ENCODE data around the gene USHBP1. TPM values are rescaled to one million over a fixed set of nuclear protein-coding genes. Genes with fewer than 3 reads are reported as not detected.

USHBP1 gene, protein sequence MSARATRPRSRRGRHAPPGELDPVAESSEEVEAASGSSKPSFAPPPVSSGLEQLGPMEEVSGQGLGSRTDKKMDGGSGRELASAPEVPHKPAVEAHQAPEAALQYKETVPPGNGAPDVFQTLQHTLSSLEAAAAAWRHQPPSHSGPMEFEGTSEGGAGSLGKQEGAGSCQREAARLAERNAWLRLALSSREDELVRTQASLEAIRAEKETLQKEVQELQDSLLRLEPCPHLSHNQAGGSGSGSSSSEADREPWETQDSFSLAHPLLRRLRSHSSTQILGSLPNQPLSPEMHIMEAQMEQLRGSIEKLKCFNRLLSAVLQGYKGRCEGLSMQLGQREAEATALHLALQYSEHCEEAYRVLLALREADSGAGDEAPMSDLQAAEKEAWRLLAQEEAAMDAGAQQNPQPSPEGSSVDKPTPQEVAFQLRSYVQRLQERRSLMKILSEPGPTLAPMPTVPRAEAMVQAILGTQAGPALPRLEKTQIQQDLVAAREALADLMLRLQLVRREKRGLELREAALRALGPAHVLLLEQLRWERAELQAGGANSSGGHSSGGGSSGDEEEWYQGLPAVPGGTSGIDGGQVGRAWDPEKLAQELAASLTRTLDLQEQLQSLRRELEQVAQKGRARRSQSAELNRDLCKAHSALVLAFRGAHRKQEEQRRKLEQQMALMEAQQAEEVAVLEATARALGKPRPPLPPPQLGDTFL
- 1 to 10 TPM; 3.5 to 8.4 TPM for total RNA-seq

DNA sequence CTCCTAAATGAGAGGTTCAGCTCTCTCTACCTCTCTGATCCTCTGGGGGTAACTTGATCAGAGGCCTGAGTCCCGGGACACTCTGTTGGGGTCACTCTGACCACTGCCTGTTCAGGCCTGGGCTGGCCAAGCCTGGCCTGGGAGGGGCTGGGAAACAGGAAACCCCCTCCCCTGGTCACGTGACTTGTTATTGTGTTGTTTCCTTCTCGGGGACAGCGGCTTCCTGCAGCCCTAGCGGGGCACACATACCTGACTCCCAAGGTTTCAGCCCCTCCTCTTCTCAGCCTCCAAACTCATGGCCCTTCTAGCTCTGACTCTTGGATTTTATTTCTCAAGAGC lies at the start of gene USHBP1:
Gene USHBP1 (minus strand): TSS at position 105 of the 339 bp plus-strand sequence. CDS start 446 bp downstream, outside the sequence.
- DNase-seq (ENCODE audit: low spot score): no peak
- WGBS: 35% methylated on average over 5 of the region's 5 CpGs
- Histone ChIP-seq H3K4me3 (no peak within 1 kb of the TSS), H3K27me3 (replicated peaks; ENCODE audit: insufficient read depth) (no peaks in the 10 kb centered on the region), H3K36me3 (no peaks in the 10 kb centered on the region), H3K9me3 (no peaks in the 10 kb centered on the region), H3K4me1 (replicated peaks) (no peaks in the 10 kb centered on the region), H3K27ac (peak within 1 kb of the TSS in 1 of 2 donors; percentile 8)
- intact Hi-C loops (cut with DNase I): no loop called here
- TF ChIP-seq POLR2A (IDR thresholded peaks at IDR 0.05): no peak
- TF ChIP-seq POLR2AphosphoS5 (IDR thresholded peaks at IDR 0.05): peak; percentile 26
- TF ChIP-seq, protein P1, sequence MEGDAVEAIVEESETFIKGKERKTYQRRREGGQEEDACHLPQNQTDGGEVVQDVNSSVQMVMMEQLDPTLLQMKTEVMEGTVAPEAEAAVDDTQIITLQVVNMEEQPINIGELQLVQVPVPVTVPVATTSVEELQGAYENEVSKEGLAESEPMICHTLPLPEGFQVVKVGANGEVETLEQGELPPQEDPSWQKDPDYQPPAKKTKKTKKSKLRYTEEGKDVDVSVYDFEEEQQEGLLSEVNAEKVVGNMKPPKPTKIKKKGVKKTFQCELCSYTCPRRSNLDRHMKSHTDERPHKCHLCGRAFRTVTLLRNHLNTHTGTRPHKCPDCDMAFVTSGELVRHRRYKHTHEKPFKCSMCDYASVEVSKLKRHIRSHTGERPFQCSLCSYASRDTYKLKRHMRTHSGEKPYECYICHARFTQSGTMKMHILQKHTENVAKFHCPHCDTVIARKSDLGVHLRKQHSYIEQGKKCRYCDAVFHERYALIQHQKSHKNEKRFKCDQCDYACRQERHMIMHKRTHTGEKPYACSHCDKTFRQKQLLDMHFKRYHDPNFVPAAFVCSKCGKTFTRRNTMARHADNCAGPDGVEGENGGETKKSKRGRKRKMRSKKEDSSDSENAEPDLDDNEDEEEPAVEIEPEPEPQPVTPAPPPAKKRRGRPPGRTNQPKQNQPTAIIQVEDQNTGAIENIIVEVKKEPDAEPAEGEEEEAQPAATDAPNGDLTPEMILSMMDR (IDR thresholded peaks at IDR 0.05): no peak

DNA sequence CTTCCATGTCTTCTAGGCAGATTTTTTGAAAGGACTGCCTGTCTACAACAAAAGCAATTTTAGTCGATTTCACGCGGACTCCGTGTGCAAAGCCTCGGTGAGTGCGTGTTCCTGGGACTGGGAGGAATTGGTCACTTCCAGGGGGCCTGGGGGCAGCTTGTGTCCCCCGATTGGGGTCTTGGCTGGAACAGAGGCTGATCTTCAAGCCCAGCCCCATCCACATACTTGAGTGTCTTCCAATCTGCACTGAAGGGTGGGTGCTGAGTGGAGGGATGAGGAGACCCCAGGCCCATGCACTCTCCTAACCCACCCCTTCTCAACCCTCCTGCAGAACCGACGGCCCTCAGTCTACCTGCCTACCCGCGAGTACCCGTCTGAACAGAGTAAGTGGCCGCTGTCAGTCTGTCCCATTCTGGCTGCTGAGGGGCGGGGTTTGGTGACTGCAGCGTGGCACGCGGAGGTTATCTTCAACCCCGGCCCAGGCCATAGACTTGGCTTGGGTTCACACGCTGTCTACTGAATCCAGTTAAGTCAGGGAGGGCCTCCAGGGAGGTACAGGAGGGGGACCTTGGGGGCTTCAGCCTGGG lies 49.6 kb upstream of the USHBP1 start:
- TF ChIP-seq POLR2A (IDR thresholded peaks at IDR 0.05) (no peak), POLR2AphosphoS5 (IDR thresholded peaks at IDR 0.05) (no peak)
- TF ChIP-seq, protein P1 (IDR thresholded peaks at IDR 0.05): no peak

DNA sequence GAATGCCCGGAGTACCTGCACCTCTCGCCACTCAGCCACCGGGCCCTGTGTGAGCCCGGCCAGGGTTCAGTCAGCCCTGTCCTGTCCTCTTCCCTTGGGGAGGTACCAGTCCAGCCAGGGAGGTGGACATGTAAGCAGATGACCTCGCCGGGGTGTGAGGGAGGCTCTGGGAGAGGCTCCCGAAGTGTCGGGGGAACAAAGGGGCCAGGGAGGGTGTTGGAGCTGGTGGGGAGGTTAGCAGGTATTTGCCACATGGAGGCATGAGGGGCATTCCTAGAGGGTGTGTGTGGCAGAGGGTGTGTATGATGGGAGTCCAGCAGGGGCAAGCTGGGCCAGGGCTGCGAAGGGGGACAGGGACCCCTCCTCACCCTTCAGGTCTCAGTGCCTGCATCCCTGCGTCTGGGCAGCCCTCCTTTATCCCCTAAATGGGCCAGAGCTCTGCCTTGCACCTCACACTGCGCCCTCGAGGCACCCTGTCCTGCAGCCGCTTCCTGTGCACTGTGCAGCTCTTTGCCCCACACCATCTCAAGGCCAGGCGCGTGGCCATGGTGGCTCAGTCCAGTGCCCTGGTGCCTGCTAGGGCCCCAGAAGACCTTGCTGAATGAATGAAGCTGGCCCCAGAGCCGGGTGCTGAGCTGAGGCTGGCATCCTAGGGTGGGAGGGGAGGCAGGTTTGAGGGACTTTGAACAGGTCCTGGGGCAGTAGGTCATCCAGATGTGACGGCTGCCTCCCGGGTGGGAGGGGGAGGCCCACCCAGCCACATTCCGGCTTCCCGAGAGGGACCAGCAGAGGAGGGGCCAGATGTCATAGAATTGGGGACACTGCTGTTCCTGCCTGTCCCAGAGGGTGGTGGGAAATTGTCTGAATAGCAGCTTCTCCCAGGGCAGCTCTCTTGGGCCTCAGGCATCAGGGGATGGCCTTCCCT lies 47.9 kb upstream of the USHBP1 start:
- WGBS: 80% methylated on average over 18 of the region's 20 CpGs
- intact Hi-C loops (cut with DNase I): no loop called here

More for the DNA sequence above, 49.6 kb upstream of the USHBP1 start:
- no peak overlapping the region for H3K27ac ChIP-seq
- no peaks in the 10 kb centered on the region for H3K9me3 ChIP-seq
- no peak overlapping the region for H3K4me3 ChIP-seq
- DNase-seq (ENCODE audit: low spot score): no peak
- no peaks in the 10 kb centered on the region for H3K36me3 ChIP-seq
- 92% methylated on average over 19 of the region's 19 CpGs for WGBS
- no peaks in the 10 kb centered on the region for H3K27me3 ChIP-seq (replicated peaks; ENCODE audit: insufficient read depth)
- intact Hi-C loops (cut with DNase I): no loop called here
- peaks cover 8% of the 10 kb centered on the region for H3K4me1 ChIP-seq (replicated peaks)

DNA sequence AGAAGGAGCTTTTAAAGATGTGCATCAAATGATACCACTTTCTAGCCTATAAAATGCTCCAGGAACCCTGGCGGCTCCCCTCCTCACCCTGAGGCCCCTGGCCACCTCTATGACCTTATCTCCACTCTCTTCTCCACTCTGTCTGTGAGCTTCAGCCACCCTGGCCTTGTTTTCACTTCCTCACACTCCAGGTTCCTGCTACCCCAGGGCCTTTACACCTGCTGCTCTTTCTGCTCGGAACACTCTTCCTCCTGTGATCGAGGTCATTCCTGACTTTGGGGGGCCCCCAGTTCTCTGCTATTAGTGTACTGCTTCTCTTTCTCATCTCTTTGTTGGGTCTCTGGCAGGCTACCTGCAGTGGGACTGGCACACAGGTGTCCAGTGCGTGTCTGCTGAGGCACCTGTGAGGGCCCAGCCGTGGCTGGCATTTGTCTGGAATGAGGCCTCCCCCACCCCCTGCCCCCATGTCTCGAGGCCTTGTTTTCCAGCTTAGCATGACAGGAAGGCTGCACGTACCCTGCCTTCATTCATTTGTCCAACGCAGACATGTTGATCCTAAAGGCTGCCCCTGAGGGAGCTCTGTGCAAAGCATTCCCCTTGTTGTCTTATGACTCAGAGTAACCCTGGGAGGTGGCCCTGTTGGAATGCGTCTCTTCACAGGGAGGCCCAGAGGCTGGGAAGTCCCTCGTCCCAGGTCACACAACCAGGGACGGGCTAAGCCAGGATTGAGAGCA lies 47.1 kb upstream of the USHBP1 start:
- no peak overlapping the region for H3K27ac ChIP-seq
- no peak for DNase-seq (ENCODE audit: low spot score)
- 73% methylated on average over 11 of the region's 11 CpGs for WGBS
- no peaks in the 10 kb centered on the region for H3K36me3 ChIP-seq
- H3K9me3 ChIP-seq: no peaks in the 10 kb centered on the region
- no peak overlapping the region for H3K4me3 ChIP-seq
- intact Hi-C loops (cut with DNase I): no loop called here
- H3K4me1 ChIP-seq (replicated peaks): peaks cover 9% of the 10 kb centered on the region
- no peak for TF ChIP-seq POLR2AphosphoS5 (IDR thresholded peaks at IDR 0.05)
- TF ChIP-seq, protein P1 (IDR thresholded peaks at IDR 0.05): no peak
- no peak for TF ChIP-seq POLR2A (IDR thresholded peaks at IDR 0.05)
- H3K27me3 ChIP-seq (replicated peaks; ENCODE audit: insufficient read depth): no peaks in the 10 kb centered on the region

More for the DNA sequence above, 47.9 kb upstream of the USHBP1 start:
- H3K4me3 ChIP-seq: no peak overlapping the region
- TF ChIP-seq POLR2A (IDR thresholded peaks at IDR 0.05): no peak
- TF ChIP-seq, protein P1 (IDR thresholded peaks at IDR 0.05): no peak
- no peaks in the 10 kb centered on the region for H3K9me3 ChIP-seq
- no peak for DNase-seq (ENCODE audit: low spot score)
- H3K27me3 ChIP-seq (replicated peaks; ENCODE audit: insufficient read depth): no peaks in the 10 kb centered on the region
- H3K36me3 ChIP-seq: no peaks in the 10 kb centered on the region
- H3K4me1 ChIP-seq (replicated peaks): peaks cover 8% of the 10 kb centered on the region
- H3K27ac ChIP-seq: no peak overlapping the region

All from prostate gland (tissue), 2 donors.